Nephron (organoid): ENCODE results near the gene NAV2.

Experiments used
- H3K27ac Mint-ChIP-seq, 3 experiments: 2 replicates each; pipeline ENCODE4 v1.8.0; 2020; ENCODE audit warnings: mixed read lengths in 3 of 3, mild to moderate bottlenecking in 2 of 3, moderate library complexity in 1 of 3
- H3K27me3 Mint-ChIP-seq: 2 replicates; pipeline ENCODE4 v1.8.0; 2021; ENCODE audit warnings: low read depth, mild to moderate bottlenecking, moderate library complexity, mixed read lengths
- H3K36me3 Mint-ChIP-seq: 2 replicates; pipeline ENCODE4 v1.8.0; 2020; ENCODE audit warnings: low read depth, mixed read lengths
- H3K4me1 Mint-ChIP-seq: 2 replicates; pipeline ENCODE4 v1.8.0; 2020; ENCODE audit warnings: mixed read lengths
- H3K4me3 Mint-ChIP-seq, 3 experiments: 2 replicates each; pipeline ENCODE4 v1.8.0; 2020; ENCODE audit warnings: mild to moderate bottlenecking in 3 of 3, mixed read lengths in 3 of 3, moderate library complexity in 2 of 3
- H3K9me3 Mint-ChIP-seq: 2 replicates; pipeline ENCODE4 v1.8.0; 2020; ENCODE audit warnings: mixed read lengths
- CTCF ChIP-seq, 3 experiments: fragments of 200-600 bp; sonication (generic); IDR thresholded peaks; one replicate each; pipeline ENCODE4 v1.5.0; 2021; ENCODE audit warnings: antibody characterized with exemption in 3 of 3; ENCODE audit not compliant: unreplicated experiment in 3 of 3

The NAV2 gene

GRCh38 chr11:20030472-20030871, 317.8 kb downstream of the NAV2 start:
- no peaks in the 10 kb centered on the region for H3K9me3 Mint-ChIP-seq
- TF ChIP-seq CTCF (IDR thresholded peaks at IDR 0.05; ENCODE audit: unreplicated experiment in 3 of 3), result no peak

GRCh38 chr11:20031155-20032001, 318.7 kb downstream of the NAV2 start:
- H3K36me3 Mint-ChIP-seq, result no peaks in the 10 kb centered on the region
- H3K9me3 Mint-ChIP-seq, result no peaks in the 10 kb centered on the region
- no peak overlapping the region for H3K4me3 Mint-ChIP-seq

More at GRCh38 chr11:20030472-20030871, 317.8 kb downstream of the NAV2 start:
- peaks cover 6% of the 10 kb centered on the region for H3K27me3 Mint-ChIP-seq
- H3K4me1 Mint-ChIP-seq, result peaks cover 86% of the 10 kb centered on the region
- no peak overlapping the region for H3K27ac Mint-ChIP-seq
- no peaks in the 10 kb centered on the region for H3K36me3 Mint-ChIP-seq
- H3K4me3 Mint-ChIP-seq, result no peak overlapping the region

GRCh38 chr11:20032127-20032526, 319.5 kb downstream of the NAV2 start:
- Mint-ChIP-seq H3K4me3 (no peak overlapping the region), H3K36me3 (no peaks in the 10 kb centered on the region), H3K4me1 (peaks cover 88% of the 10 kb centered on the region), H3K27ac (peak overlapping the region; percentile 65 to 81 (median 69)), H3K9me3 (no peaks in the 10 kb centered on the region), H3K27me3 (peaks cover 6% of the 10 kb centered on the region)
- no peak for TF ChIP-seq CTCF (IDR thresholded peaks at IDR 0.05; ENCODE audit: unreplicated experiment in 3 of 3)

More at GRCh38 chr11:20031155-20032001, 318.7 kb downstream of the NAV2 start:
- no peak for TF ChIP-seq CTCF (IDR thresholded peaks at IDR 0.05; ENCODE audit: unreplicated experiment in 3 of 3)
- H3K27ac Mint-ChIP-seq, result peak overlapping the region; percentile 55 to 81 (median 69)
- H3K27me3 Mint-ChIP-seq, result peaks cover 6% of the 10 kb centered on the region
- H3K4me1 Mint-ChIP-seq, result peaks cover 88% of the 10 kb centered on the region

- Mint-ChIP-seq H3K4me3 (no peak overlapping the region), H3K27ac (peak overlapping the region; percentile 65 to 82 (median 81)), H3K4me1 (peaks cover 88% of the 10 kb centered on the region), H3K36me3 (no peaks in the 10 kb centered on the region), H3K9me3 (no peaks in the 10 kb centered on the region), H3K27me3 (peaks cover 6% of the 10 kb centered on the region)
- no peak for TF ChIP-seq CTCF (IDR thresholded peaks at IDR 0.05; ENCODE audit: unreplicated experiment in 3 of 3)
These were observed 320.1 kb downstream of the NAV2 start for GRCh38 chr11:20032577-20033260.

- TF ChIP-seq CTCF (IDR thresholded peaks at IDR 0.05; ENCODE audit: unreplicated experiment in 3 of 3), result no peak
- Mint-ChIP-seq H3K27me3 (peaks cover 6% of the 10 kb centered on the region), H3K9me3 (no peaks in the 10 kb centered on the region), H3K4me3 (no peak overlapping the region), H3K27ac (peak overlapping the region in 1 of 3 experiments; percentile 82), H3K36me3 (peaks cover 4% of the 10 kb centered on the region), H3K4me1 (peaks cover 88% of the 10 kb centered on the region)
These were observed 321.2 kb downstream of the NAV2 start for GRCh38 chr11:20033806-20034205.
